DMS53 (cell line): ENCODE results near the gene RABGAP1L.
"Not testable (repeated sequence)": the region's sequence is repeated elsewhere in the genome, so short reads cannot be mapped to it uniquely, and the experiment has no call there.

Source experiments
- DNase-seq: peaks from one replicate; lab custom pipeline; 2025; lab: John Stamatoyannopoulos, UW

RABGAP1L gene

DNA sequence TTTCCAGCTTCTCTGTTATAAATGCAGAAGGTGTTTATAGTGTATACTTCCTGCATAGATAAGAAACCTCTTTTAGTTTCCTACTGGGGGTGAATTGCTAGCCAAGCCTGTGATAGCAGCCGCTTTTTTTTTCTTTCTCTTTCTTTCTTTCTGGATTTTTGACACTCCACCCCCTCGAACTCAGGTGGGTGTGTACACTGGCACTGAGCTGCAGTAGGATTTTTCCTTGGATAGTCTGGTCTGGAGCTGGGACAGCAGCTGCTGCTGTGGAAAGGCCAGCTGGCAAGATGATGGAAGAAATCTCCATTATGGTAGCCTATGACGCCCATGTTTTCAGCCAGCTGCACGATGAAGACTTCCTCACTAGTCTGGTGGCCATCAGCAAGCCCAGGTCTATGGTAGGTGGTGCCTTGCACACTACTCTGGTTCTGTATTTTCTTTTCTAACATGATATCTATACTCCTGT is 717.9 kb downstream of the RABGAP1L start:
- DNase-seq: peak; percentile 91

DNA sequence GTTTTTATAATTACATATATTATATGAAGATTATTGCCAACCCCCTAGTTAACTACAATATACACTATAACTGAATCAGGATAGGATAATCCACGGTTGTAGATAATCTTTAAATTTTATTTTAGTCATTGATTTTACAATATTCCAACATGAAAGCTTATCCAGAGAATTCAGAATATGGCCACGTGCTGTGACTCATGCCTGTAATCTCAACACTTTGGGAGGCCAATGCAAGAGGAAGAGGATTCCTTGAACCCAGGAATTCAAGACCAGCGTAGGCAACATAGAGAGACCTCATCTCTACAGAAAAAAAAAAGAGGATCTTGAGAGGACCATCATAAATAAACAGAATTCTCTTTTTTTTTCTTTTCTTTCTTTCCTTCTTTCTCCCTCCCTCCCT is 720.9 kb downstream of the RABGAP1L start:
- DNase-seq: no peak

DNA sequence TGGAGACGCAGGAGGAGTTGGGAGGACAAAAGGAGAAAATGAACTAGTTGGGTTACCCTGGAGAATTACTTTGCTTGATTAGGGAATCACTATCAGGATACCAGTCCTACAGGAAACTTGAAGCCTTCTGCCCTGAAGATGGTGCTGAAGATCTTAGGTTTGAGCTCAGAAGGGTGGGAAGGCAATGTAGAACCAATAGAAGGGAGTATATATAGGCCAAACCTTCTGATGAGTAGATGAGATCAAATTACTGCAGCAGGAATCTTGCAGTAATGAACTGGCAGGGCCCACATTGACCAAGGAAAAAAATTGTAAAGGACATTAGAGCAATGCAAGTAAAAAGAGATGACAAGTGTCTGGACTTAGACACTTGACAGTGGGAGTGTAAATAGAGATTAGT is 724.1 kb downstream of the RABGAP1L start:
- peak; percentile 48 for DNase-seq

DNA sequence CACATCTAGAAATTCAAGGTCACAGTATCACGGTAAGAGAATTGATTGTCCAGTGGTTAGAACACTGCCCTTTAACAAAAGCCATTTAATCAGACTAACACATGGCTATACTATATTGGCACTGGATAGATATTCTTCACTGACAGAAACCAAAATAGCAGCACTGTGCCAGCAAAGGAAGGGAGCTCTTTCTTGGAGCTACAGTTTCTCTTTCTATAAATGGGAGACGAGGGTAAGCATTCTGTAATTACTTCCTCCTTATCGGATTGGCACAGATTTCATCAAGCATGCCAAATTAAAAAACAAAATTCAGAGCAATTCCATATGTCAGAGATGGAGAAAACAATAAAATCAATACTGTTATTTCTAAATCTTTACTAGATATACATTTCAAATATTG is 724.7 kb downstream of the RABGAP1L start:
- DNase-seq: no peak

DNA sequence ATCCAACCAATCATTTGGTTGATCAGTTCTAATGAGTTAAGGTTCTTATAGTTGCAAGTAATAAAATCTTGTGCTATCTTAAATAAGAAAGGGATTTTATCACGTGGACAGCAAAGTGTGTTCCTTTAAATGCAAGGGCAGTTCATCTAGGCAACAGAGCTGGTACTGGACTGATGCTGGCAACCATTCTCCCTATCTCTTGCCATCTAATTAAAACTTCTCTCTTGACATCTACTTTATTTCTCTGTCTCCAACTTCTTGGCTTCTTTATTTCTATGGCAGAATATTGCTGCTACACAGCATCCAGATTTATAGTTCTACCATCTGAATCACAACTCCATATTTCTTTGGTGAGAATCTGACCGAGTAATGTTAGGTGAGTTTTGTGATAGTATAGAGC is 725.2 kb downstream of the RABGAP1L start:
- no peak for DNase-seq

DNA sequence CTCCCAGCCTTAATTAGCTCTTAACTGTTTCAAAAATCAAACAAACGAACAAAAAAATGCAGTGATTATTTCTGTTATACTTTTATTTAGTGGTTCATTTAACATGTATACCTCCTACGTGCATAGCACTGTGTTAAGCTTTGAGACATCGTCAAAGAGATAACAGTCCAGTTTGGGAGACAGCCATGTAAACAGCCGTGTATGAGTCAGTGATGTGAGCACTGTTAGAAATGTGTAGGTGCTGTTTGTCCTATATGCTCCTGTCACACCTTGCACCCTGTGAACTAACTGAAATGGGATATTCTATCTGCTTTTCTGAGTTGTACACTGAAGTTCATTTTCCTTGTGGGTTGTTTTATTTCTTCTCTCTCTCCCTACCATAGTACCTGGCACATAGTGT is 730.7 kb downstream of the RABGAP1L start:
- no peak for DNase-seq

DNA sequence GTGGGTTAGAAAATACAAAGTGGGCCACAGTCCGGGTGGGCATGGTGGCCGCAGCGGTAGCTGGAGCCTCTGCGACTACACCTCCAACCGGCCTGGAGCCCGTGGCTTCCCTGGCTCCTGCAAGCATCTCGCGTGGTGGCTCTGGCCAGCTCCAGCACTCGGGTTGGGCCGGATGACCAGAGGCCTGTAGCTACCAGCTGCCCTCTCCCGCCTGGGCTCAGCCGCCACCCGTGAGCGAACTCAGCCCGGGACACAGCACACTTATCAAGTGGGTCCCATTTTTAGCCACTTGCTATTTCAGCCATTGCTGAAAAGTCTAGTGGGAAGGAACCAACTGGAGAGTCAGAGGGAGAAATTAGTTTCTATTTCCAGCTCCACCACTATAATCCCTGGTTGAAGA is 732.7 kb downstream of the RABGAP1L start:
- no peak for DNase-seq

DNA sequence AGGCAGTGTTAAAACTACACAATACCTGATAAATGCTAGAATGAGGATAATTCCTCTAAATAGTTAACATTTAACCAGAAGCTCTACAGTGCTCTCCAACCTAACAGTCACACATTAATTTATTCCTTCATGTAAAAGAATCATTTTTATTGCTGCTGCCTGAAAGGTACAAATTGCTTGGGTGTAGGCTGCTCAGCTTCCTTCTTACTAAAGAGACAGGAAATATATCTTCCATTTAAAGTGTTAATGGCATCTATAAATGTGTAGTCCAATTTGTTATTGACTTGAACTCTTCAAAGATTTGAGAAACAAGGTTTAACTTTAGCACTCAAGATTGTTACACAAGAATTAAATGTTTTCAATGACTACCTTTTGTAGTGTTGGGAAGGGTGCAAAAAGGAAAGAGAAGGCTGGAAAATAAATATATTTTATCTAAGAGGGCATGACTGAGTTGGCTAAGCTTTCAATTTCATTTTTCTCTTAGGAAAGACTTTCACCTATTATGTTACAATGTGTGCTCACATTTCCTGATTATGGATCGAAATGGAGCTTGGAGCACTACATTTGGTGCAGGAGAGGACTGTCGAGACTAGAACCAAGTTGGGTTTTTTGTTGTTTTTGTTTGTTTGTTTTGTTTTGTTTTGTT is 734.9 kb downstream of the RABGAP1L start:
- DNase-seq: no peak

DNA sequence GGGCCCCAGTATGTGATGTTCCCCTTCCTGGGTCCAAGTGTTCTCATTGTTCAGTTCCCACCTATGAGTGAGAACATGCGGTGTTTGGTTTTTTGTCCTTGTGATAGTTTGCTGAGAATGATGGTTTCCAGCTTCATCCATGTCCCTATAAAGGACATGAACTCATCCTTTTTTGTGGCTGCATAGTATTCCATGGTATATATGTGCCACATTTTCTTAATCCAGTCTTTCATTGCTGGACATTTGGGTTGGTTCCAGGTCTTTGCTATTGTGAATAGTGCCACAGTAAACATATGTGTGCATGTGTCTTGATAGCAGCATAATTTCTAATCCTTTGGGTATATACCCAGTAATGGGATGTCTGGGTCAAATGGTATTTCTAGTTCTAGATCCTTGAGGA is 736.3 kb downstream of the RABGAP1L start:
- not testable (repeated sequence) for DNase-seq

DNA sequence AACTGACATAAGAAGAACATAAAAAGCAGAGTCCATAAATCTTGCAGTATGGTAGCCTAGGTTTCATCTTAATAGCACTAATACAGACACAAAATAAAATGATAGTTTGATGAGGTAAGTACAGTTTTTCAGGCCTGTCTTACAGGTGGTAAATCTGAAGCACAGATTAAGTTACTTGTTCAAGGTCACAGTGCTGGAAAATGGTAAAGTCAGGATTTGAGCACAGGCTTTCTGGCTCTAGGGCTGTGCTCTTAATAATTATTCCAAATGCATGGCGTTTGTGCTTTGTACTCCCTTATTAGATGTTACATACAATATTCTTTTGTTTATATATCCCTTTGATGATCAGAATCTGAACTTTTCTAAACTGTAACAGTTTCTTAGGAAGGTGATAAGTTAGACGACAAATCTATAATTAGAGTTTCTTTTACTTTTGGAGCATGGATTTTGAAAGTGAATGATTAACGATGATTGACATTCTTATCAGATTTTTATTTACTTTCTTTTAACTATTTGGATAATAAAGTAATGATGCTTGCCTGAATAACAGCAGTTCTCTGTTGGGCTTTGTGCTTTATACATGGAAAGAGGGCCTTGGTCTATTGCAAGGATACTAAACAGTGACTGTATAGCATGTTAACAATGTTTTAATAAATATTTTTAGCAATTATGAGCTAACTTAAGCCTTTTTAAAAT is 738.9 kb downstream of the RABGAP1L start:
- DNase-seq: no peak

DNA sequence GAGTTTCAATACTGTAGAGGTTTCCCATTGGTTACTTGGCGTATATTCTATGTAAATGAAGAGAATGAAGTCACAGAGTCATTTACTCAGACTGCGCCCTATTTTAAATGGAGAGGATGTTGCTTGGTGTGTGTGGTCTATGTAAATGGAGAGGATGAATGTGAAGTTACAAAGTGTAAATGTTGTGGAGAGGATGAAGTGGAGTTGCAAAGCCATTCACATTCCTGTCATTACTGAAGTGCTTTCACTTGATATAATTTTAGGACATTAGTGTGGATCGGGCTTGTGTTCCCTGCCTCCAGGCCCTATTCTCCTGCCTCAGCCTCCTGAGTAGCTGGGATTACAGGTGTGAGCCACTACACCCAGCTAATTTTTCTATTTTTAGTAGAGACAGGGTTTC is 741.0 kb downstream of the RABGAP1L start:
- DNase-seq: no peak

DNA sequence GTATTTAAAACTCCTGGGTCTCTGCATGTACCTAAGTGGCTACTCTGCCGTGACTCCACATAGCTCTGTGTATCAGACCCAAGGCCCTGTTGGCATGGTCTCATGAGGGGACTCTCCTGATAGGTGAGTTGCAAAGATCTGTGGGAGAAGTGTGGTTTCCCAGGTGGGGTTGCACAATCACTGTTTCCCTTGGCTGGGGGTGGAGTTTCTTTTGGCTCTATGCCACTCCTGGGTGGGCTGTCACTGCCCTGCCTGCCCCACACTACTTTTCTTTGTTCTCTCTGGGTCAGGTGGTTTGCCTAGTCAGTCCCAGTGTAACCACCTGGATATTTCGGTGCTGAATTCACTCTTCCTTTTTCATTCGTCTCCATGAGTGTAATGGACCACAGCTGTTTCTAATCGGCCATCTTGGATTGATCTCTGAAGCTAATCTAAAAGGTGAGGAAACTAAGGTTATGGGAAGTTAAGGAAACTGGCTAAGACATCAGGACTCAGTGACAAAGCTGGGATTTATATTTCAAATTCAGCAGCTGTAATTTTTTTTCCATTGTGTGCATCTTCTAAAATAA is 743.3 kb downstream of the RABGAP1L start:
- no peak for DNase-seq

DNA sequence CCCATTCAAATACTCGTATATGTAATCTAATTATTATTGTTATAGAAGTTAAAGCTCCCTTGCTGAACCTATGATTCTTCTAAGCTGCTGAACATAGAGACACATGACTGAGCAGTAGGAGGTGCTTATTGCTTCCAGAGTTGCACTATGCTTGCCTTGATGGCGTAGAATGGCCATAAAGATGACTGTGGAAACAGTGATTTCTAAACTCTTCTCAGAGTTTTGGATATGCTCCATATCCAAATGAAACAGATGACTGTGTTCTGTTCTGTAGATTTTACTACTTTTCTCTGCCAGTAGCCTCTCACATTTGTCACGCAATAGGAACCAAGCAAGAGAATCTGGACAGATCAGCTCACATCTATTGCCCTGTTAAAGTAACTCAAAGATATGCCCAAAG is 752.3 kb downstream of the RABGAP1L start:
- DNase-seq: no peak

DNA sequence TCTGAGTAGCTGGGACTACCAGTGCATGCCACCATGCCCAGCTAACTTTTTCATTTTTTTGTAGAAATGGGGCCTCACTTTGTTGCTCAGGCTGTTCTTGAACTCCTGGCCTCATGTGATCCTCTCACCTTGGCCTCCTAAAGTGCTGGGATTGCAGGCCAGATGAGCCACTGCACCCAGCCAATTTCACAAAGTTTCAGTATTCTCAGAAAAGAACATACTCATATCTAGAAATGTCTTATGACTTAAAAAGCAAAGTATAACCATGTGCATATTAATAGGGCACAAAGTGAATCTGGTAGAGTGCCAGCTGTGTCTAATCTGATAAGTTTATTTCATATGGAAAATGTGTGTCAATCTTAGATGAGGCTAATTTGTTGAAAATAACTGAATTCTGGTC is 752.9 kb downstream of the RABGAP1L start:
- no peak for DNase-seq

DNA sequence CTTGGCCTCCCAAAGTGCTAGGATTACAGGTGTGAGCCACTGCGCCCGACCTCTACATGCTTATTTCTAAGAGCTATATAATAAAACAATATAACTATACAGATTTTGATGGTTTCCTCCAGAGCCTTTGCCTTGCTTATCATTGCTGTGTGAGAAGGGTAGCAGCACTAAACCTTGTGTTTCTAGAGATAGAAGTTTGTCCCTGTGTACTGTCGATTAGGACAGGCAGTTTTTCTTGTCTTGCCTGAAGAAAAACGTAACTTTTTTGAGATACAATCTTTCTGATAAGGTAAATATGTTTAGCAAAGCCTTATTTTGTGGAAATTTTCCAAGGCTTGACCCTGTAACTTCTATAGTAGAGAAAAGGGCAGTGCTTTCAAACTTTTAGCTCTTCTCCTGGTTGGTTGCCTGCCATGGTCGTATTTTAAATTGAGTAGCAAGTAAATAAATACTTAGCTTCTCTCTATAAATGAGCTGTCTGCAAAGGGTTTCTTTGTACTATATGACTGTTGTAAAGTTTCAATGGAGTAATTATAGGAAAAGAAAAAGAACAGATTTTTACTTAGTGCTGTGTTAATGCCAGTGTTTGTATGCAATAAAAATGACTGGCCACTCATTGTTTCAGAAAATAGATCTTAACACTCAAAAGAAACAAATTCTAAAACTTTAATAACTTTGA is 754.0 kb downstream of the RABGAP1L start:
- DNase-seq: no peak

DNA sequence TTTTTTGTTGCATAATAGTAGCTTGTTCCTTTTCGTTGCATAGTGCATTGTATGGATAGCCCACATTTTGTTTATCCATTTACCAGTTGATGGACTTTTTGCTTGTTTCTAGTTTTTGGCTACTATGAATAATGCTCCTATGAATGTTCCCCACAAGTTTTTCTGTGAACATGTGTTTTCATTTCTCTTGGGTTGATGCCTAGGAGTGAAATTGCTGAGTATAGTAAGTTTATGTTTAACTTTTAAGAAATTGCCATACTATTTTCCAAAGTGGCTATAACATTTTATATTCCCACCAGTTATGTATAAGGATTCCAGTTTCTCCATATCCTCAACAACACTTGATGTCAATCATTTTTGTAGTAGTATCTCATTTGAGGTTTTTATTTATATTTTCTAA is 755.7 kb downstream of the RABGAP1L start:
- no peak for DNase-seq

DNA sequence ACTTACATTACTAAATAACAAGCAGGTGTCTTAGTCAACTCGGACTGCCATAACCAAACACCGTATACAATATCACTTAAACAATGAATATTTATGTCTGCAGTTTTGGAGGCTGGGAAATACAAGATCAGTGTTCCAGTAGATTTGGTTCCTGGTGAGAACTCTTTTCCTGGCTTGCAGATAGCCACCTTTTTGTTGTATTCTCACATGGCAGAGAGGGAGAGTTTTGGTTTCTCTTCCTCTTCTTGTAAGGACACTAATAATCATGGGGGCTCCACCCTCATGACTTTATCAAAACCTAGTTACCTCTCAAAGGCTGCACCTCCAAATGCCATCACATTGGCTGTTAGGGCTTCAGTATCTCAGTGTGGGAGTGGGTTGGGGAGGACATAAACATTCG is 757.5 kb downstream of the RABGAP1L start:
- no peak for DNase-seq

DNA sequence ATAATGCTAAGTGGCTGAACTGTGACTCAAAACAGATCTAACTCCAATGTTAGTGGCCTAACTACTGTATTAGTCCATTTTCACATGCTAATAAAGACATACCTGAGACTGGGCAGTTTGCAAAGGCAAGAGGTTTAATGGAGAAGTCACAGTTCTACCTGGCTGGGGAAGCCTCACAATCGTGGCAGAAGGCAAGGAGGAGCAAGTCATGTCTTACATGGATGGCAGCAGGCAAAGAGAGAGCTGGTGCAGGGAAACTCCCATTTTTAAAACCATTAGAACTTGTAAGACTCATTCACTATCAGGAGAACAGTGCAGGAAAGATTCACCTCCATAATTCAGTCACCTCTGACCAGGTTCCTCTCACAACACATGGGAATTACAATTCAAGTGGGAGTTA is 760.8 kb downstream of the RABGAP1L start:
- no peak for DNase-seq

DNA sequence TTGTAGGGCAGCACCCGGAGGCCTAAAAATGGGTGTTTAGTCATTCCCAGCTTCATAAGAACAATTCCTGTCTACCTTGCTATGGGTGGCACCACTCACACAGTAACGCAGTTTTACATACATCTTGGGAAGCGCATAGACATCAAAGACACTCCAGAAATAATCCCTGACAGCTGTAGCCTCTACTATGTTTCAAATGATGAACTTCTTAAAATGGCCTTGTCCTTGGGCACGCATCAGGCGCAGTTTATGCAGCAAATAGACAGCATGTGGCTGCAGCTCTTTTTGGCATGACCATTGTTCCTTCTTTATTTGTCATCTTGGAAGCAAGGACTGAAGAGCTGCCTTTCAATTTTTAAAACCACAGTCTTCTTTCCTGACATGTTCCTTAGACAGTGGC is 762.8 kb downstream of the RABGAP1L start:
- no peak for DNase-seq

DNA sequence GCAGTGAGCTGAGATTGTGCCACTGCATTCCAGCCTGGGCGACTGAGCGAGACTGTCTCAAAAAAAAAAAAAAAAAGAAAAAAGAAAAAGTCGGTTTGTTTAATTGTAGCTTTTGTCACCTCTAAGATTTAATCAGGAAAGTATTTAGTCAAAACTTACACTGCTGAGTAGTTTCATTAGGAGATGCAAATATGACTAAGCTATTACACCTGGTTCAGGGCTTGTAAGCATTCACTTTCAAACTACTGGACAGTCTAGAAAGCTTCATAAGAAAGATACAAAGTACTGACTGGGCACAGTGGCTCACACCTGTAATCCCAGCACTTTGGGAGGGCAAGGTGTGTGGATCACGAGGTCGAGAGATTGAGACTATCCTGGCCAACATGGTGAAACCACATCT is 764.5 kb downstream of the RABGAP1L start:
- no peak for DNase-seq

DNA sequence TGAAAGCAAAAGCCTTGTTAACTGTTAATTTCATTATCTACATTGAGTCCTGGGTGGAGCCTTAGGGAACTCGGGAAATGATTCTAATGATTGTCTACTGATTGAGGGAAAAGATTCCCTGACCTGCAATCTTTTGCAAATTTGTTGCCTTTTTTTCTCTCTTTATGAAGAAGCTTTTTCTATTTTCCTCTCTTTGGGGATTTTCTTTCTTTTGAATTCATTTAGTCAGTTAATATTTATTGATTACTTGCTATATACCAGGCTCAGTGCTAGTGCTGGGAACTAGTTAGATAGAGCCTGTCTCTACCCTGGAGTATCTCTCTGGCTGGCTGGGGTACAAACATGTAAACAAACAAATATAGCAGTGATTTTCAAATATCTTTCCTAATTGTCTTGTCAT is 769.2 kb downstream of the RABGAP1L start:
- DNase-seq: no peak

DNA sequence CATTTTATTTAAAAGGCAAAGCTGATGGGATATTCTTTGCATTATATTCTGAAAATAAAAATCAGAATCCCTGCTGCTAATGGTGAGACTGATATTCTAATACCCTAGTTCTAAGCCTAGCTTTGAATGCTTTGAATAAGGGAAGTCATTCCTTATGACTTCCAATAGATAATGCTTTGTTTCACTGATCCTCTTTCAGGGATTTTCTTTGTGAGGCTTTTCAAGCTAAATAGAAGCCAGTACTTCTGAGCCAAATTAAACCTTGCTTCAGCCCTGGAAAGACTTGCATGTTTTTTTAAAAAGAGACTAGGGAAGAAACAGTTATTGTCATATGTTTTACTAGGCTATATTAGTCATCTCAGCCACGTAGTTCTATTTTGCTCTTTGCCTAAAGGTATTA is 771.9 kb downstream of the RABGAP1L start:
- DNase-seq: no peak

DNA sequence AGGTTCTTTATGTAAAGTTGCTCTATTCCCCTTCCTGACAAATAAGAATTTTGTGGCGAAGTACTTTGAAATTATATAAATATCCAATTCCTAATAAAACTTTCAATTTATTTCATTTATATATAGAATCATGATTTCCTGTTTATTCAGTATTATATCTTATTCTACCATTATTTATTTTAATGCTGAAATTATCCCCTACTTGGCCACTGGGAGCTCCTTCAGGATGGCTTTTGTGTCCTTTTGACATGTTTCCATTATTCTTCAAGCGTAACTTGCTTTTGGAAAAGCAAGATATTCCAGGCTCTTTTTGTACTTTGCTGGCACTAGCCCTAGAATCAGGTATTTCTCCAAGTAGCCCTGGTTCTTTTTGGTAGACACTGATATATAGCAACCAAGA is 773.3 kb downstream of the RABGAP1L start:
- no peak for DNase-seq
